ENCODE measurements around the gene RPTOR.

The RPTOR gene

DNA sequence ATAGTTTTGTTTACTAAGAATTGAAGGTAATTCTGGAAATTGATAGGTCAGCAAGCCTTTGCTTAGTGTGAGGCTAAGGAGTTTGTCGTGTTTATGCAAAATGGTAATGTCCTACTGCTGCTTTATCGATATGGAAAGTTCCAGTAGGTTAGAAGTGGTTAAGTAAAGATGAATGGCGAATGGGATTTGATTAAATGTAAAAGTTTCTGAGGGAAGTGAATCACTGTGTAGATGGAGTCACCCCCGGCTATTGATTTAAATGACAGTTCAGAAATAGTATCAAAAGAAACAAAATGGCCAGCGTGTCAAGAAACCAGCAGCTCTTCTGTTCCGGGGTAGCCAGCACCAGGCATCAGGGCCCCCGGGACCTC, 131.4 kb downstream of the RPTOR start:
- peaks cover 26% of the 10 kb centered on the region for H3K79me2 ChIP-seq (ENCODE audit: low read length)
- no peak overlapping the region for H3K27ac ChIP-seq (ENCODE audit: low read length)

DNA sequence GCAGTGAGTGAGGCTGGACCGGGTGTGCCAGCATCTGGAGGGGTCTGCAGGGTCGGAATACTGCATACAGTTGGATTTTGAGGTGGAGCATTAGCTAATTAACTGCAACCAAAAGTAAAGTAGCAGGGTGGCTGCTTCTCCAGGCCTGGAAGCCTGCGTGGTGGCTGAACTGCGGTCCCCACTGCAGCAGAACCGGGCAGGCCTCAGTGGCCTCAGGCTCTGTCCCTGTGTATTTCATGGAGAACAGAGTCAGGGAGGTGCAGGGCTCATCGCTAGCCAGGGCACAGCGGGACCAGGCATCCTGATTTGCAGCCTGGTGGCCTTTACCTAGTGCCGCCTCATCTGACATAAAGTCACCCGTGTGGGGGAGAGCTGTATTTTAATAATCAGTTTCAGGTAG, 131.9 kb downstream of the RPTOR start:
- Histone ChIP-seq H3K36me3 (replicated peaks; ENCODE audit: low read depth, low read length) (peaks cover 6% of the 10 kb centered on the region), H4K20me1 (ENCODE audit: insufficient read depth, low read length) (peaks cover 36% of the 10 kb centered on the region), H3K9ac (ENCODE audit: low read length) (no peak overlapping the region), H3K79me2 (ENCODE audit: low read length) (peaks cover 21% of the 10 kb centered on the region), H3K4me2 (ENCODE audit: low read length) (no peak overlapping the region), H3K27ac (ENCODE audit: low read length) (no peak overlapping the region), H3K4me1 (ENCODE audit: low read length) (peaks cover 10% of the 10 kb centered on the region), H3K9me3 (ENCODE audit: insufficient read depth, low read length) (no peaks in the 10 kb centered on the region), H2AFZ (ENCODE audit: low read depth, low read length) (no peak overlapping the region), H3K27me3 (ENCODE audit: low read depth, low read length) (no peaks in the 10 kb centered on the region), H3K4me3 (ENCODE audit: low read length) (no peak overlapping the region)
- TF ChIP-seq EZH2phosphoT487 (IDR thresholded peaks at IDR 0.05; ENCODE audit: low read depth), result no peak
- TF ChIP-seq, protein P1, sequence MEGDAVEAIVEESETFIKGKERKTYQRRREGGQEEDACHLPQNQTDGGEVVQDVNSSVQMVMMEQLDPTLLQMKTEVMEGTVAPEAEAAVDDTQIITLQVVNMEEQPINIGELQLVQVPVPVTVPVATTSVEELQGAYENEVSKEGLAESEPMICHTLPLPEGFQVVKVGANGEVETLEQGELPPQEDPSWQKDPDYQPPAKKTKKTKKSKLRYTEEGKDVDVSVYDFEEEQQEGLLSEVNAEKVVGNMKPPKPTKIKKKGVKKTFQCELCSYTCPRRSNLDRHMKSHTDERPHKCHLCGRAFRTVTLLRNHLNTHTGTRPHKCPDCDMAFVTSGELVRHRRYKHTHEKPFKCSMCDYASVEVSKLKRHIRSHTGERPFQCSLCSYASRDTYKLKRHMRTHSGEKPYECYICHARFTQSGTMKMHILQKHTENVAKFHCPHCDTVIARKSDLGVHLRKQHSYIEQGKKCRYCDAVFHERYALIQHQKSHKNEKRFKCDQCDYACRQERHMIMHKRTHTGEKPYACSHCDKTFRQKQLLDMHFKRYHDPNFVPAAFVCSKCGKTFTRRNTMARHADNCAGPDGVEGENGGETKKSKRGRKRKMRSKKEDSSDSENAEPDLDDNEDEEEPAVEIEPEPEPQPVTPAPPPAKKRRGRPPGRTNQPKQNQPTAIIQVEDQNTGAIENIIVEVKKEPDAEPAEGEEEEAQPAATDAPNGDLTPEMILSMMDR (IDR thresholded peaks at IDR 0.05; ENCODE audit: low read depth, low read length), result no peak

More for the DNA sequence above, 131.4 kb downstream of the RPTOR start:
- no peak for TF ChIP-seq EZH2phosphoT487 (IDR thresholded peaks at IDR 0.05; ENCODE audit: low read depth)
- TF ChIP-seq, protein P1 (IDR thresholded peaks at IDR 0.05; ENCODE audit: low read depth, low read length), result no peak
- no peak overlapping the region for H3K9ac ChIP-seq (ENCODE audit: low read length)
- H3K4me3 ChIP-seq (ENCODE audit: low read length), result no peak overlapping the region
- no peak overlapping the region for H2AFZ ChIP-seq (ENCODE audit: low read depth, low read length)
- no peak overlapping the region for H3K4me2 ChIP-seq (ENCODE audit: low read length)
- peaks cover 9% of the 10 kb centered on the region for H3K36me3 ChIP-seq (replicated peaks; ENCODE audit: low read depth, low read length)
- no peaks in the 10 kb centered on the region for H3K9me3 ChIP-seq (ENCODE audit: insufficient read depth, low read length)
- H3K27me3 ChIP-seq (ENCODE audit: low read depth, low read length), result no peaks in the 10 kb centered on the region
- peaks cover 10% of the 10 kb centered on the region for H3K4me1 ChIP-seq (ENCODE audit: low read length)
- peaks cover 38% of the 10 kb centered on the region for H4K20me1 ChIP-seq (ENCODE audit: insufficient read depth, low read length)

DNA sequence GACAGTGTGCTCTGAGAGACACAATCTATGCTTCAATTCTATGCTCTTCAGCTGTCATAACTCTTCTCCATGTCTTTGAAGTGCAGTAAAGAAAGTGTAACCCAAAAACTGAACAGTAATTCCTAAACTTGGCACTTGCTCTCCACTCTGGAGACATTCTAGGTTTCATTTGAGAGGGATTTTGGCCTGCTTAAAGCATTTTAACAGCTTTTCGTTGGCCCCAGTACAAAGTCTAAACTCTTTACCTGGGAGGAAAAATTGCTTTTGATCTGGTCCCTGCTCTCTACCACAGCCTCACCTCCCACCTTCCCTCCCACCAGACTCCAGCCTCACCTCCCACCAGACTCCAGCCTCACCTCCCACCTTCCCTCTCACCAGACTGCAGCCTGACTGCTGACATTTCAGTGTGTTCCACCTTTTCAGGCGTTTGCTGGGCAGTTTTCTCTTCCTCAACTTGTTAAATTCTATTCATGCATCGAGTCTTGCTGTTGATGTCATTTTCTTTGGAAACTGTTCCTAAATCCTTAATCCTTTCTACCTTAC, 132.6 kb downstream of the RPTOR start:
- H3K79me2 ChIP-seq (ENCODE audit: low read length), result peaks cover 20% of the 10 kb centered on the region; the same call in 1 of the 2 replicates
- no peak overlapping the region for H3K9ac ChIP-seq (ENCODE audit: low read length)
- no peak overlapping the region for H2AFZ ChIP-seq (ENCODE audit: low read depth, low read length)
- no peak for TF ChIP-seq EZH2phosphoT487 (IDR thresholded peaks at IDR 0.05; ENCODE audit: low read depth)
- TF ChIP-seq, protein P1 (IDR thresholded peaks at IDR 0.05; ENCODE audit: low read depth, low read length), result no peak
- H3K4me2 ChIP-seq (ENCODE audit: low read length), result no peak overlapping the region
- H3K4me1 ChIP-seq (ENCODE audit: low read length), result peaks cover 10% of the 10 kb centered on the region
- no peaks in the 10 kb centered on the region for H3K9me3 ChIP-seq (ENCODE audit: insufficient read depth, low read length)
- H4K20me1 ChIP-seq (ENCODE audit: insufficient read depth, low read length), result peaks cover 33% of the 10 kb centered on the region
- no peak overlapping the region for H3K27ac ChIP-seq (ENCODE audit: low read length)
- H3K27me3 ChIP-seq (ENCODE audit: low read depth, low read length), result no peaks in the 10 kb centered on the region
- H3K4me3 ChIP-seq (ENCODE audit: low read length), result no peak overlapping the region
- H3K36me3 ChIP-seq (replicated peaks; ENCODE audit: low read depth, low read length), result no peaks in the 10 kb centered on the region

DNA sequence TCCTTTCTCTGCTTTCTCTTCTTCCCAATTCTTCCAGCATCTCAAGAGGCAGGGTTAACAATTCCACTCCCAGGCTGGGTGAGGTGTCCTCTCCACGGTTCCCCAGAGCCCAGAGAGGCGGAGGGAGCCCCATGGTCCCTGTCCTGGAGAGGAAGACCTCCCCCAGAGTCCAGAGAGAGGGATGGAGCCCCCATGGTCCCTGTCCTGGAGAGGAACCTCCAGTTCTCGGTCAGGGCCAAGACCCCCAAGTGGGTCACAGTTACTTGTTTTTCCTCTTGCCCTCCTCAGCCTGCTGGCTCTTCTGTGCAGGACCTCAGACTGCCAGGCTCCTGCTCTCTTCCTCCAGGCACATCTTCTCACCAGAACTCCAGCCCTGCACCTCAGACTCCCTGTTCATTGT, 135.2 kb downstream of the RPTOR start:
- TF ChIP-seq, protein P1 (IDR thresholded peaks at IDR 0.05; ENCODE audit: low read depth, low read length), result no peak
- no peak for TF ChIP-seq EZH2phosphoT487 (IDR thresholded peaks at IDR 0.05; ENCODE audit: low read depth)
- H3K4me1 ChIP-seq (ENCODE audit: low read length), result no peaks in the 10 kb centered on the region
- no peak overlapping the region for H3K4me3 ChIP-seq (ENCODE audit: low read length)
- peaks cover 29% of the 10 kb centered on the region for H4K20me1 ChIP-seq (ENCODE audit: insufficient read depth, low read length)
- no peaks in the 10 kb centered on the region for H3K36me3 ChIP-seq (replicated peaks; ENCODE audit: low read depth, low read length)
- no peak overlapping the region for H3K9ac ChIP-seq (ENCODE audit: low read length)
- H3K27me3 ChIP-seq (ENCODE audit: low read depth, low read length), result no peaks in the 10 kb centered on the region
- no peak overlapping the region for H2AFZ ChIP-seq (ENCODE audit: low read depth, low read length)
- H3K9me3 ChIP-seq (ENCODE audit: insufficient read depth, low read length), result no peaks in the 10 kb centered on the region
- H3K27ac ChIP-seq (ENCODE audit: low read length), result no peak overlapping the region
- peaks cover 14% of the 10 kb centered on the region; the same call in 1 of the 2 replicates for H3K79me2 ChIP-seq (ENCODE audit: low read length)
- H3K4me2 ChIP-seq (ENCODE audit: low read length), result no peak overlapping the region
